DMS 273 (cell line): Measurements from ENCODE around the gene PCTP.

Experiments used
- DNase-seq: peaks from one replicate; lab custom pipeline; 2025; ENCODE audit not compliant: unreplicated experiment; lab: John Stamatoyannopoulos, UW

Gene PCTP

GRCh38 chr17:55751720-55752250 lies 934 bp downstream of the PCTP start:
- no peak for DNase-seq

DNA sequence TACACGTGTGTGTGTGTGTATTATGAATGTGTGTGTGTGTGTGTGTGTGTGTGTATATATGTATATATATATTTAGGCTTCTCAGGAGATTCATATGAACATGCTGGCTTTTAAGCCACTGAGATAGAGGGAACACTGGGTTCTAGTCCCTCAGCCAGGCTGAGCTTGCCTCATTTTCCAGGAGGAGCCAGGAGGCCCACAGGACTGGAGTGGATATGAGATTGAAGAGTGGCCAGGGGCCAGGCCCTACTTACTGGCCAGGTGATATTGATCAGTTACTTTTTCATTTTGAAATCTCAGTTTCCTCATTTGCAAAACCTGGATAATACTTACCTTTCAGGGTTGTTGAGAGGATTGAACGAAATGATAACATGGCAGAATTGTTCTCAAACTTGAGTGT lies 5.8 kb downstream of the PCTP start:
- no peak for DNase-seq

DNA sequence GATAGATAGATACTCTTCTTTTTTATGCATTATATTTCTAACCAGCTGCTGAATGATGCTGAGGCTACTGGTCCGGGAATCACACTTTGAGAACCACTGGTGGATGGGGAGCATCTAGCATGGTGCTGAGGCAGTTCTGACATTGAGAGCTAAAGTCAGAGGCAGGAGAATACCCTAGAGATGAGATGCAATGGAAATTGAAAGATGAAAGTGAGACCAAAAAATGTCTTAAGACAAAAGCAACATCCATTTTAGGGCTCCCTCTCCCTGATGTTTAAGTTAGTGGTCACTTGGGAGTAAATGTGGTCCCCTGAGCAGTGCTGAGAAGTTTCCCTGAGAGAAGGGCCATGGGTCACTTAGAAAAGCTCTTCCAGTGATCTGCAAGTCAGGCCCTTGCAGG lies 6.8 kb downstream of the PCTP start:
- no peak for DNase-seq

DNA sequence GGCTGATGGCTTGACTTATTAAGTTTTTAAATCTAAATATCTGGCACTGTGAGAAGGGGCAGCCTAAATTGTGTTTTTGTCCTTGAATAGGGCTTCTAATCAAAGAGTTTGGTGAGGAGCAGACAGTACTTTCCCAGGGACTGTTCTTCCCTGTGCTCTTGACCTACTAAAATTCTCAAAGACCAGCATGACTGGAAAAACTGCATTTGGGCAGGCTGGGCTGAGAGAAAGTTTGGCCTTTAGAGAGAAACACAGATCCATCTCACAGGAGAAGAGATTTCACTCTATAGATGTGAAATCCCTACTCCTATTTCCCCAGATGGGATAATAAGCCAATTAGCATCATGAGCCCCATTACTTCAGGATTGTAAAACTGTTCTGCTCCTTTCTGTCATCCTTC lies 7.3 kb downstream of the PCTP start:
- no peak for DNase-seq

- DNase-seq, result no peak
Observed at GRCh38 chr17:55760643-55761355, 9.9 kb downstream of the PCTP start.

DNA sequence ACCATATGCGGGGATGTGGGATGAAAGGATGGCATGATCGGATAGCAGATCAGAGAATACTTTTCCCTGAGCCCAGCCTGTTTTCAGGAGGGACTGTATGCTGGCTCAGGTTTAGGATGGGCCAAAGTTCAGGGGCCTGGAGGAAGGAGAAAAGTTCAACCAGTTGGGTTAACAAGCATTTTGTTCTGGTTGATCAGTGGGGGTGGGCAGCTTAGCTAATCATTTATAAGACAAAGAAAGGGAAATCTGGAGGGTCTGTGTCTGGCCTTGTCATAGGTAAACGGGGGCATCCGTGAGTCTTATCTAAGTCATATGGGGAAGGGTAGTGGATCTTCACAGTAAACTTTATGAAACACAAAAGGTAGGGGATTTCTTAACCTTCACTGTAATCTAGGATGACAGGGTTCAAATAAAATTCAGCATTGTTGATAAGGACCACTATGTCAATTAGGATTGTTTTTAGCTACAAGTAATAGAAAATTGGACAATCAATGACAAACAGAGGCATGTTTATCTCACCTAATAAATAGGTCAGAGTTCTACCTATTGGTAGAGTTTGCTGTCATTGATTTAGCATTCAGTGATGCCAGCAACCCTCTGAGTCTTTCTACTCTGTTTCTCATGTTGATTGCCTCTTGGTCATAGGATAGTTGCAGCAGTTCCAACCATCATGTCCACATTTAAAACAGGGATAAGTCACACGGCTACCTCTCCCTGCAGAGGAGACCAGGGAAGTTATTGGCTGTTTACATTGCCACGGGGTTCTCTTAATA lies 11.4 kb downstream of the PCTP start:
- no peak for DNase-seq

DNA sequence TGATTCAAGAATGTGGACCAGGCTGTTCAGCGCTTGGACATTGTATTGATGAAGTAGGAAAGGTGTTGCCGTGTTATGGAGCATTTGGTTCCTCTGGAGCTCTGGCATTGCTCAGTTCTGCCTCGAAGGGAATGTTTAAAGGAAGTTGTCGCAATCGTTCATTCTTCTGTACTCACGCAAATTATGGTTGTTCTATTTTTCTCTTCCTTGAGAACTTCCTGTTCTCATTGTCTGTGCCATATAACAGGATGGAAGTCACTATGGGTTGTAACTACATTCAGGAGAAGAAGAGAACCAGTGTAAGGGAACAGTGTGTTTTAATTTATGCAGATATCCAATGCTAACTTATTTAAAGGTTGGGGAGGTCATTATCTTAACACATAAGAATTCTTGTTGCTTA lies 13.0 kb downstream of the PCTP start:
- DNase-seq, result no peak

GRCh38 chr17:55764610-55765009 lies 13.8 kb downstream of the PCTP start:
- DNase-seq, result no peak

- DNase-seq, result no peak
Observed at GRCh38 chr17:55765472-55765871, 14.6 kb downstream of the PCTP start.

DNA sequence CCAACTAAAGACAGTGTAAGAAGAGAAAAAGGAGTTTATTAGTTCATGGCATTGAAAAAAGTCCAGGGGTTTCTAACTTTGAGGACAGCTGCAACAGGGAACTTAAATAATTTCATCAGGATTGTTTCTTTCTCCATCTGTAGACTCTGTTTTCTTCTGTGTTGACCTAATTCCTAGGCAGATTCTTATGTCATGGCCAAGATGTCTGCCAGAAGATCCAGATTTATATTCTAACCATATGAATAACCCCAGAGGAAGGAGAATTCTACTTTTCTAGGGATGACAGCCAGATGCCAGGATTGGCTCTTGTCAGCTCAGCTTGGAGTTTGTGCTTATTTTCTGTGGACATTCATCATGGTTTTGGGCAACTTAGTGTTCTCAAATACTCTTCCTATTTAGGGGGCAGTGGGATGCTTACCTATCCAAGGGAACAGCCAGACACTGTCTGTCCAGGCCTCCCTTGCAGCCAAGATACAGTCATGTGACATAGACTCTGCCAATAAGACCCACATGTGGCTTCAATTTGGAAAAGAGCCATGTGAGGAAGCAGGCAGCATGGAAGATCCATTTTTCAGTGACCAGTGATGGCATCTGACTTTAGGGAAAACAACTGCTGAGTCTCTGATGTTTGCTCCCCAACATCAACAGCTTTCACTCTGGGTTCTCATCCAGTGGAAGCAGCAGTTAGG lies 18.2 kb downstream of the PCTP start:
- no peak for DNase-seq

DNA sequence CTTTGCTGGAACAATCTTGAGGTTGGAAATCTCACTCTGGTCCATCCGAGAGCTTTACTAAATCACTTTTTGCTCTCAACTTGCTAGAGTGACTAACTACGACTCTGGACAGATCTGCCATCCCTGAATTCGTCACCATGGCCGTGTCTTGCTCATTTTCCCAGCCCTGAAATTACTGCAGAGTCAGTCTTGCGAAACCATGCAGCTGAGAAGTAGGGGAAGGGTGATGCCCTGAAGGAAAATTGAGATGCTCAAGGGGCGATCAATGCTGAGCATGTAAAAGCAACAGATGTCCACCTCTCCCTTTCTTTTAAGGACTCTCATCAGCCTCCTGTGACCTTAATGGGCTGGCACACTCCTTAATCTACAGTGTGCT lies 18.8 kb downstream of the PCTP start:
- DNase-seq, result no peak

DNA sequence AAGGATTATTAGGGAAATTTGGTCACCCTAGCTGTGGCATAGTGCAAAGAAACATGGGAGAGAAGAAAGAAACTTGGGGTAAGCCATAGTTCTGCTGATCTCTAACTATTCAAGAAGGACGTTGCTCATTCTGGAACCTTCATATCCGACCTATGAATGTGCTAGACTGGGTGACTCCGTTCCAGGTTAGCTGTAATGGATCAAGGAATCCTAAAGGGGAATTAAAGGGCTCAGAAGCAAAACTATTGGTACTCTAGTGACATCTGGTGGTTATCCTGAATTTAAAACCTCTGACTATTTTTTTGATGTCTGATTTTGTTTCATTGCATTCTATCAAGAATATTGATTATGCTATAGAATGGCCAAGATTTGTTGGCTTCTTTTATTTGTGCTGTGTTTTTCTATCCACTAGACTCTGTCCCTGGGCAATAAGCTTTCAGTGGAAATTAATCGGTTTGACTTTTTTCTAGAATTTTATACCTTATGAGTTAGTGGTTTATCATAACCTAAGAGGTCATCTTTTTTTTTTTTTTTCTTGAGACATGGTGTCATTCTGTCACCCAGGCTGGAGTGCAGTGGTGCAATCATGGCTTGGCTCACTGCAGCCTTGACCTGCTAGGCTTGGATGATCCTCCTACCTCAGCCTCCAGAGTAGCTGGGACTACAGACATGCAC lies 19.5 kb downstream of the PCTP start:
- DNase-seq, result peak; percentile 76

DNA sequence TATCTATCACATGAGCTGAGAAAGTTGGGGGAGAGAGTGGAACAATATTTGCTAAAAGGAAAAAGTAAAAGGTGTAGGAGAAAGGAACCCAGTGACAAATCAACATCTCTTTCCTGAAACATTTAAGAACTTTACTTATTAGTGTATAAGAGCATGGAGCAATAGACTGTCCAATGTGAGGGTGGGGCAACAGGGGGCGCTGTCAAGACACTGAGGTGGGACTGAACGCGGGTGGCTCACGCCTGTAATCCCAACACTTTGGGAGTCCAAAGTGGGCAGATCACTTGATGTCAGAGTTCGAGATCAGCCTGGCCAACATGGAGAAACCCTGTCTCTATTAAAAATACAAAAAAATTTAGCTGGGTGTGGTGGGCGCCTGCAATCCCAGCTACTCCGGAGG lies 21.2 kb downstream of the PCTP start:
- DNase-seq, result no peak

GRCh38 chr17:55773671-55774070 lies 22.8 kb downstream of the PCTP start:
- no peak for DNase-seq

DNA sequence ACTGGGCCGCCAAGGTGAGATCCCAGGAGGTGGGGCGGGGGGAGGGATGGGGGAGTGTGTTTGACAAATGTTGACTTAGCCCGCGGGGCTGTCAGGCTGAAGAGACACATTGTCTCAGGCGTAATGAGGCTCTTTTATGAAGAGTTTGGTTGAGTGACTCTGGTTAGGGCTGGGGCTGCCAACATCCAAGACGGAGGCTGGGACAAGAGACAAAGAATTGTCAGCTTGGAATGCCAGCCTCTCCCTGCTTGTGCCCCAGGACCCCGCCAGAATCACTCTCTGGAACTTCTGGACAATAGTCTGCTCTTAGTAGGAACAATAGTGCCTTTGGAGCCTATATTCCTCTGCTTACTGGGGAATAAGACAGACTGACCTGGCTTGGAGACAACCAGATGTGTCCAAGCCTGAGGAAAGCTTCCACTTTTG lies 24.0 kb downstream of the PCTP start:
- no peak for DNase-seq

DNA sequence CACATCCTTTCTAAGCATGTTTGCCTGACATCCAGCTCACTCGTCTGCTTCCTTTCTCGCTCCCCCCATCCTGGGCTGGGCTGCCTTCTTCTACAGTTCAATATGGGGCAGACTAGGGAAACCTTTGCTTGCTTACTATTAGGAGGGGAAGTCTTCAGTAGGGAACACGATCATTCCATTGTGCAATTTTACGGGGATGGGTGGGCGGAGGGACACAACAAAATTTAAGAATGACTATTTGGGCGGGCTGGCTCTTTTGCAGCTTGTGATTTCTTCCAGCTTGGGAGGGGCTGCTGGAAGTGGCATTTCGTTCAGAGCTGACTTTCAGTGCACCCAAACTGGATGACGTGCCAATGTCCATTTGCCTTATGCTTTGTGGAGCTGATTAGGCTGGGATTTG lies 25.4 kb downstream of the PCTP start:
- DNase-seq, result no peak

- no peak for DNase-seq
Observed at GRCh38 chr17:55777471-55777971, 26.7 kb downstream of the PCTP start.

DNA sequence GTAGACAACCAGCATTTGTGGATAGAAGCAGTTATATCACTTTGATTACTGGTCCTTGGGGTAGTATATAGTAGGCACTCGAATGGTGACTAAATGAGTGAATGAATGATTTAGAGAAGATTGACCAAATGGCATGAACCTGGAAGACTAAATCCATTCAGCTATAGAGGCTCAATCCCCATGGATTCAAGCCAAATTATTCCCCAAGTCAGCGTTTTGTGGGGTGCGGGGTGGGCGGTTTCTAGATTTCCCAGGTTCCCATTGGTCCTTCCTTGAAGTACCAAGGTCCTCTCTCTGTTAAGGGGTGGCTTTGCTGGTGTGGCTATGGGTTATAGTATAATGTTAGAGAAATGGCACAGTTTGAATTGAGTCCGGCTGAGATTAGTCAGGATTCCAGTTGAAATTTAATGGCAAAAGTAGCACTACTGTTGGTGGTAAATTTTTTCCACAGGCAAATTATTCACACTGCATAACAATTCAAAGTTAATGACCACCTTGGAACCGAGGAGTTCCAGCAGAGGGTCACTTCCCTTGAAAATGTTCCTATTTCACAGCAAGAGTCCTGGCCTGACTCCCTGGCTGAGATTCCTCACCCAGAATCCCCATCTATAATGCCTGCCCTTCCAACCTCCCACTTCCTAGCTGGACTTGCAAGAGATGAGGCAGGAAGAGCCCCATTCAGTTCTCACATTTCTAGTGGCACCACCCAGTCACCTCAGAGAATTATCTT lies 27.7 kb downstream of the PCTP start:
- no peak for DNase-seq

DNA sequence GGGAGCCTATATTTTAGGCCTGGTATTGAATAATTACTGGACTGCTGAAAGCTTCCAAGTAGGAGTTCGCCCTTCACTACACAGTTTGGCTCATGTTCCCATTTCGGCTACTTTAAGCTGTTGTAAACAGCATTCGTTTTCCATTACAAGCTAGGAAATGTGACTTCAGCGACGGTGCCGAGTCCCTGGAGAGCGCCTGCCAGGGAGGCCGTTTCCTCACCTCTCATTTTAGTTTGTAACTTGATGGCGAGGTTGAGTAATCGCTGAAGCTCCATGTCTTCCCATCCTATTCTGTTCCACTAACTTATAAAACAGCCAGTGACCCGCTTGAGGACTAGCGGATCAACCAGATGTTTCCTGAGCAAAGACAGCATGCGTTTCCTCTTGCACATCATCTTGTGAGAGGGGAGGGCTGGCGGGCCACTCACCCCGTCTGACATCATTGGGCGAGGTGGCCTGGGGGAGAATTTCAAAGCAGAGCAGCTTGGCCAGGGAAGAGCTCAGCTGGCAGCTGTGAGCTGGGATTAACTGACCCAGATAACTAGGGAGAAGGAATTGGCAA lies 32.9 kb downstream of the PCTP start:
- no peak for DNase-seq

DNA sequence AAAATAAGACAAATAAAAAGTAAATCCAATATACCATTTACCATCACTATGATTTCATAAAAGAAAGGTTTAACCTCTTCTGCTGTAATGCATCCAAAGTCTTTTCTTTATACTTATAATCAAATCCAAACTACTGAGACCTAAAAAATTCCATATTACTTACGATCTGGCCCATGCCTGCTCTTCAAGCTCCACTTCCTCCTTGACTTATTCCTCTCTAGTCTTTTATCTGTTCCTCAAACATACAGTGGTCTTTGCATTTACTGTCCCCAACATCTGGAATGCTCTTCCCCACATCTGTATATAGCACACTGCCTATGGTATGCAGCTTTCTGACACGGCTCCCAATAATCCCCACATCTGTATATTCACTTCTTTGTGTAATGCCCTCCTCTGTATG lies 33.8 kb downstream of the PCTP start:
- no peak for DNase-seq
